ENCODE results near the gene RAMACL.
"Not testable (repeated sequence)": the region's sequence is repeated elsewhere in the genome, so short reads cannot be mapped to it uniquely, and the experiment has no call there.

The RAMACL gene

DNA sequence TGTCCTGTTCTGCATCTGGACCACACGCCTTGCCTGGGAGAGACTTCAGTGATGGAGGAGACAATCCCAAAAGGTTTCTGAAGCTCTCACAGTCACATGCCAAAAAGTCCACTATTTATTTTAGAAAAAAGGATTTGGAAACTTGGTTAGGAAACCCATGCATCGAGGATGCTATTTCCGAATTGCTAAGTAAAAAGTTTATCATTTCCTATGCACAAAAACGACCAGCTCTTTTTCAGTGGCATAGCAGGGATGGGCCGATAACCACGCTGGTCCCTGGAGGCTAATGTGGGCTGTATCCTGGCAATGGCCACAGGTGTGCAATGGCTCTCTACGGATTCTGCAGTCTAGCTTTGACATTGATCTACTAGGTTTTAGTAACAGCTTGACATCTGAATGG lies 33.9 kb downstream of the RAMACL start:
- no peak for DNase-seq

DNA sequence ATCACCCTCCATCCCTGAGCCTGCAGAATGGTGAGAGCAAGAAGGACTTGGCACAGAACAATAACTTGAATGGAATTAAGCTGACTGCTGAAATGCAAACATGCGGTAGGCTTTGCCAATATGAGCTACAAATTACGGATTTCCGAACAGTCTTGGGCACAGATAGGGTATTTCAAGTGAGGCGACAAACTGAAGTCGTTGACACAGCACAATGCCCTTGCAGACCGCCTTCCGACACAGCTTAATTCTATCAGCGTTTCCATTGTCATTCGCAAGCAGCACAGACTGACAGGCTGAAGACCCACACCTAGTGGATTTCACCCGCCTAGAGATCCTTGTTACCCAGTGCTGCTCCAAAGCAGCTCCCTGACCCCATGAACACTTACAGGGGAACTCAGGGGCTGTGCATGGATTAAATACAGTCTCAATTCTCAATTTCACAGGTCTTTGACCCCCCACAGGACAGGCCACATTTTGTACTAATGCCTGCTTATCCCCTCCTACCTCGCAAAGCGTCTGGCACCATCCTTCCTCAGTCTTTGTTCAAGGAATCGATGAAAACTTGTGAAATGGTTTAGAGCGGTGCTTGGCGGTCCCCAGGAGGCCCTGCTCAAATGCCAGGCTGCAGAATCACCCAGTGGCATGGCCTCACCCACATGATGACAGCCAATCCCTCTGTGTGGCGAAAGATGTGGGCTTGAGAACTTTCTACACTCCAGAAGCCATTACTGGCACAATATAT lies 34.6 kb downstream of the RAMACL start:
- DNase-seq, result no peak

DNA sequence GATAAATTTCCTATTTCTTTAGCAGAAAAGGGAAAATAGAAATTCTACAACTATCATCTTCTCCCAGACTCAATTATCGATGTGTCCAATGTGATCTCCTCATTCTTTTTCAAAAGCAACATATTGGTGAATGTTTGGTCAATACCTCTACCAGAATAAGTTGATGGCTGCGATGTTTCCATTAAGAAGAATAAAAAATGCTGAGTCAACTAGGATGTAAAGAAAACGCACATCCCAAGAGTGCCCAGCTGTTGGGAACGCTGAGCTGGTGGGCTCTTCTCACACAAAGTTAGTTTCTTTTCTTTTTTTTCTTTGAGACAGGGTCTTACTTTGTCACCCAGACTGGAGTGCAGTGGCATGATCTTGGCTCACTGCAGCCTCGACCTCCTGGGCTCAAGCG lies 39.8 kb downstream of the RAMACL start:
- DNase-seq, result no peak

DNA sequence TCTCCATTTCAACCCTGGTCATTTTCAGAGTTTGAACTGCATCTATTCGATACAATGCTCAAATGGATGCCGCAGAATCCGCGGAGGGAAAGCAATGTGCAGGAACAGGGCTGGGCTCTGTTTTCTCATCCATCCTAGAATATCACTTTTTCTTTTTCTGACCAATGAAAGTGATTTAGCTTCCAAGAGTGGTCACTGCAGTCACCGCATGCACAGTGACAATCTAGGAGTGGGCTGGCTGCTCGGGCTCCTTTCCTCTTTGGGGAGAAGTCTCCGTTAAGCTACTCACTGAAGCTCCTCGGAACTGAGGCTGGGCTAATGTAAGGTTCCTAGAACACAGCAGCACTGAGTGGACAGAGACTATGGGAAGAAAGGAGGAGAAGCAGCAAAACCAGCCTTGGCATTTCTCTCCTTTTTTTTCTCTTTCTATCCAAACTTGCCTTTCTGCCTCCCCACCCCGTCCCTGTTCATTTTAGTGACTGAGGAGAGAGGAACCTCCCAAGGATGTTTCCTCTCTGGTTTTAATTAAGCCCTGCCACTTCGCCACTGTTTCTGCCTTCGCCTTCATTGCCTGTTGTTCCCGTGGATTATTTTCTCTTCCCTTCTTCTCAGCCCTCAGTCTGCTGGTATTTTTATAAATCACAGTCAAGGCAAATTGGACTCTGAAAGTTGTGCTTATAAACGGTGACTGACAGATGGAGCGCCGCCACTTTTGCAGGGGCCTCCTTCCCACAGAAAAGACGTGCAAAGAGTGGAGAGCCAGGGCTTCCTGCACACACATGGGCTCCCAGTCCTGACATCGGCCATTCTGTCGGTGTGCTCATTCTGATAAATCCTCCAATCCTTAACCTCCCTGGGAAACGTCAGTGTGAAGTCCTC lies 41.1 kb downstream of the RAMACL start:
- no peak for DNase-seq

DNA sequence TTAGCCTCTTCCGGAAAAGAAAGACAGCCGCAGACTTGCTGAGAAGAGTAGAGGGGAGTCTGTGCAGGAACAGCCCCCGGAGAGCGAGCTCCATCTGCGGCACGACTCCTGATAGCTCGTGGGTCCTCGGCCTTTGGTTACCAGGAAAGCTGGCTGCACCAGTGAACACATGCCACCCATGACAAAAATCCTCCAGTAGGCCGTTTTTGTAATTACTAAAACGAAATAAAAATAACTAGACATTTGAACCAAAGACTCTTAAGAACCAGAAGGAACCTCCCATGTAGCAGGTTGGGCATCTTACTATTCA lies 42.2 kb downstream of the RAMACL start:
- DNase-seq, result no peak

DNA sequence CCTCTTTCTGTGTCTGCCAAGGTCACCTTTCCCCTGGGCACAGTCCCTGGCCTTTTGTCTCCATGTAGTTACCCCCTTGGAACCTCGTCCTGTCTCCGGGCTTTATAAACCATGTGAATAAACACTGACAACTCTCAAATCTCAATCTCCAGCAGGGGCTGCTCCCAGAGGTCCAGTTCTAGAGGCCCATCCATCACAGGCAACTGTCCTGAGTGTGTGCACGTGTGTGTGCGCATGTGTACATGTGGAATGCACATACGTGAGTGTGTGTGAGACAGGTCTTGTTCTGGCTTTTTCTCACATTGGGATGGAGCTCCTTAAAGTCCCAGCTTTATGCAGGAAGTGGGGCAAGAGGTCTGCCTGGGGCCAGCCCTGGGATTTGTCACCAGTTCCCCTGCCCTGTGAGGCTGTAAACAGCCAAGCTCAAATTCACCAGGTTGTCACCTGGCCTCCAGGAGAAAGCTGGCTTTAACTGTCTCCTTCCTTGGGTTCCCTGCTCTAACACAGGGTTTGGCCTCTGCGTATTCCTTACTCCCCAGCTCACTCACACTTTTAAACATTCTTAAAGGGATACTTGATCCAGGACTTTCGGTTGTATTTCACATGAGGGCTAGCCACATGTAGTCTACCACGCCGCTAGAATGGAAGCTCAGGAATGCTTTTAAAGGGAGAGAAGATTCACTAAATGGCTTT lies 42.7 kb downstream of the RAMACL start:
- DNase-seq, result no peak

DNA sequence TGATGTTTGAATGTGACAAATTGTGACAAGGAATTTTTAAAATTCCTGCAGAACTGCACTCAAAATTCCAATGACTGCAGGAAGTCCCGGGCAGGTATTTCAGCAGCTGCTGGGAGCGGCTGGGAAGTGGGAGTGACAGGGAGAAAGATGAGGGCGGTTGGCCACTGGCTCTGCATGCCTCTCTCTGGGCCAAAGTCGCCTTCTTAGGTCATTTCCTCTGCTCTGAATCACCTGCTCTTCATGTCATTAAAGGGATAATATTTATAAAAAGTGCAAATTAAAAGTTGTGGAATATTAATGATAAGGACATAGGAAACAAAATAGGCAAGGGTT lies 43.9 kb downstream of the RAMACL start:
- no peak for DNase-seq

DNA sequence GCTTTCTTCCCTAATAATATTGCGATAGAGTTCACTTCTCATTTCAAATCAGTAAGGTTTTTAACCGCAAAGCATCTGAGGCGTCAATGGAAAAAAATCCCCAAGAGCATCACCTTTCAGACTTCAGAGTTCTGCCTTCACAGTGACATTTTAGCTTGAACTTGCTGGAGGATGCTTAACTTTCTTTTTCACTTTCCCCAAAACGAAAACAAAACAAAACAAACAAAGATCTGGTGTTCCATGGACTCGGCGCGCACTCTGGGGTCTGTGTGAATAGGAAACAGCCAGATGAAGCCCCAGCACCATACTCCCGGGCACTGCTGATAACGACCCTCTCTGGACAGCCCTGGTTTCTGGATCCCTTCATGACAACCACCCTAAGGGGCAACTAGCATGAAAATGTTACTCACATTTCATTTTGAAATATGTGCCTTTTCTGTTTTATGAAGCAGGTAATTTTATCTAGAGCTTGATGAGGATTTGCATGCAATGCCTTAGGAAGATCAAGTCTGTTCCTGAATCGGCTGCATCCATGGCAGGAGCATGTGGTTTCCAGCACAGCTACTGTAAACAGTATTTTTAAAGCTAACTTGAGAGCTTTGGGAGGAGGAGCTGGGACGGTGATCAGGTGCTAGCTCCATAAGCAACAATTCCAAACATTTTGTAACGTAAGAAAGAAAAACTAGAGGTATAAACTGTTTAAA lies 44.5 kb downstream of the RAMACL start:
- DNase-seq, result no peak

DNA sequence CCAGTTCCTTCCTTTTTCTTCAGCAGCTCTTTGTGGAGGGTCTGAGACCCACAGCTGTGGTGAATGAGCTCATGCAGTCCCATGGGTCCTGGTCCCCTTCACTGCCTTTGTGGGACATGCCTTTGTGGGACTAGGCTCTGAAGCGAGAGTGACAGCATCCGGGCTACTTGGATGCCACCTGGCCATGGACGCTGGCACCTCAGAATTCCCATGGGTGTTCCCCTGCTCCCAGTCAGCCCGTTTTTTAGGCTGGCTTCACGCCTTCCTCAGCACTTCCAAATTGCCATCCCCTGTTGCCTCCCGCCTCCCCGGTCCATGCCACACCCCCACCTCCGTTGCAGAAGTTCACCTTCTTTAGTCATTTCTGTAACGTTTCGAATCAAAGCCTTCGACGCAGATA lies 45.1 kb downstream of the RAMACL start:
- DNase-seq, result peak in 1 of 4 experiments; percentile 14

DNA sequence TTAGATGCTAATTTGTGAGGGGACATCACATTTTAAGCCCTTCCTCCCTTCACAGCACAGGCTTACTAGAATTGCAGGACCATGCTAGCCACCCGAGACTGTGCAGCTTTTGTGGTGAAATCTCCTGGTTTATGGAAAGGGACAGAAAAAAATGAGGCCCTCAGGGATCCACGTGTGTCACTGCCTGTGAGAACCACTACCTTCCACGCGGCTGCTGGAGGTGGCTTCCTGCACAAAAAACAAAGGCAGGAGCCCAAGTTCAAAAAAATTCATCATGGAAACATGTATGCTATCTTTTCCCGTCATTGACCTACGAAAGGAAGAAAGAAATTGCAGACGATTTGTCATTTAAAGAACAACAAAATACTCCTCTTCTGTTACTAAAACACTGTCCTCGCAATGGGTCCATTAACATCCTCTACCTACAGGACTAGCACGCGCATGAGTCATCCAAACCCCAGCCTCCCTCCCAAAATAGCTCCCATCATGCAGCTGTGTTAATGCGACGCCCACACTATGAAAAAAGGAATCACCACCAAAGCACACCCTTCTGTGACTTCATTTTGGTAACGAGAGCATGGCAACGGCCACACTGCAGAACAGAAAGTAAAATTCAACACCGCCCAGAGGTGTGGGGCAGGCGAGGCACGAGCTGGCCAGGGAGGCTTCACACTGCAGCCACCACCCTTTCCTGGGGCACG lies 45.7 kb downstream of the RAMACL start:
- DNase-seq, result peak; percentile 24 to 54 (median 46)

DNA sequence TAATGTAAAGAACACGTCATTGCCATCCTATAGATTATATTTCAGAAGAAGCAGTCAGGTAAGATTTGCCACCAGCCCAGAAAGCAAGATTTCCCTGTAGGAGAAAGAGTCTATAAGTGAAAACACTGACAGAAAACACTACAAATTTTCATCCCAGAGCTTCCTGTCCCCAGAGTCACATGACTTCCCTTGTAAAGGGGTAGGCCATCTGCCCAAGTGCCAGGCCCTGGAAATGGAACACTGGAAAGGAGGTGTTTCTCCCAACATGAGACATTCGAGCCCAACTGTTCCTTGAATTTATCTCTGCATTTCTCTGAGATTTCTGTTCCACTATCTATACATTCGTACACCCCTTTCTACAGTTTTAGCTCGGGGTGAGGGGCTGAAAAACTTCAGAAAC lies 46.9 kb downstream of the RAMACL start:
- no peak for DNase-seq

DNA sequence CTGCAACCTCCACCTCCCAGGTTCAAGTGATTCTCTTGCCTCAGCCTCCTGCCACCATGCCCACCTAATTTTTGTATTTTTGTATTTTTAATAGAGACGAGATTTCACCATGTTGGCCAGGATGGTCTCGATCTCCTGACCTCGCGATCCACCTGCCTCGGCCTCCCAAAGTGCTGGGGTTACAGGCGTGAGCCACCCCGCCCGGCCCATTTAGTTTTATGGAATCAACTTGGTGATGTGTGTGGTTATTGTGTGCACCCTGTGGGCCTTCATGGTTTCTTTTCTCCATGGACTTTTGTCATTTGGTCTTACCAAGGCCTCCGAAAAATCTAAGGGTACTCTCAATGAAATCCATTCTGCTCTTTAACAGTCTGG lies 47.5 kb downstream of the RAMACL start:
- DNase-seq, result not testable (repeated sequence)

DNA sequence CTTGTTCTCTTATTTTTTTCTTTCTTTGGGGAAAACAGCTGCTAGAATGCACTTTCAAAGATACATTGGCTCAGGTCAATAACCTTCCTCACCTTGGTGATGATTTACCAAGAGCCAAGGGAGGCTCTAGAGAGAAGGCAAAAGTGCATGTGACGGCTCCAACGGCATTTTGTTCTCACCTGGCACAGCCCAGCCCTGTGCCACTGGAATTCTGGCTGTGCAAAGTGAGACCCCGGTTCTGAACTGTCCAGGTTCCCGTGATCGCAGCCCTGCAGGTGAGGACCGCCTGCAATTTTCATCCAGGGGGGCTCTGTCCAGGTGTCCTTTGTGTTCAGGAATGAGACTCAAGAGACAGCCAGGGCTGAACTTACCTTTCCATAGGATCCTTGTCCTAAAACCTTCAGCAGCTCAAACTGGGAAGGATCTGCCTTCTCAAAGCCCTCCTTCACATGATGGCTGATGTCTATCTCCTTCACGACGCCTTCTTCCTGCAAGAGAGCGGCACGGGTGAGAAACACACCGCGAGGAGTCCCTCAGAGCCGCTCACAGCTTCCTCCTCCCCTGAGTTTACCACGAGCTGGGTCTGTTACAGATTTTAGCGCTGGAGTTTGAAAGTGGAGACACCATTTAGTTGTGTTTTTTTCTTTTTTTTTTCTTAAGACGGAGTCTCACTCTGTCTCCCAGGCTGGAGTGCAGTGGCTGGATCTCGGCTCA lies 48.0 kb downstream of the RAMACL start:
- no peak for DNase-seq

DNA sequence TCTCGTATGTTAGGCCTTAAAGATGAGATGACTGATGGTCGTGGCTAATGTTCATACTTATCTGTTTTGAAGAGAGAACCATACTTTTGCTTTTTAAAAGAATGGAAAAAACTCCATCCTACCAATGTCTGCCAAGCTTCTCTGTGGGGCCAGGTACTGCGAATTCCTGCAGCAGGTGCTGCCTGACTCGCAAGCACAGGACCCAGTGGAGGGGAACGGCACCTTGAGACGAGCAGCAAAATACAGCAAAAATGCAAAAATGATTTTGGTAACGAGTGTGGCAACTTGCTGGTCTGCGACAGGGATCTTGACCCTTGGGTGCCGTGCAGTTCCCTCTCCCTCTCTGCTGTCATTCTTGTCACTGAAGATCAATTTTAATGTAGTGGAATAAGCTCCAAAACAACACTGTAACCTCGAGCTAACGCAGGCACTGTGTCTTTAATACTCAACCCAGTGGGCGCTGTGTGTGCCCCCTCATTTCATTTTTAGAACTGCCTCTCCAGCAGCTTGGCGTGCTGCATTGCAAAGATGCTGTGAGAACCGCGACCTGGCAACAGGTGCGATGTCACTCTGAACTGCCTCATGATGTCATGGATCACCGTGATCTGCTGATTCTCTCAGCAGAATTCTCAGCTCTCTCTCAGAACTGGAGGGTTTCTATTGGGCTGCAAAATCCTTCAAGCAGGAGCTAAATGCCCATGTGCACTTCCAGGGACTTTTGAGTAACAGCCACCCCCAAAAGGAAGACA lies 51.6 kb downstream of the RAMACL start:
- no peak for DNase-seq

DNA sequence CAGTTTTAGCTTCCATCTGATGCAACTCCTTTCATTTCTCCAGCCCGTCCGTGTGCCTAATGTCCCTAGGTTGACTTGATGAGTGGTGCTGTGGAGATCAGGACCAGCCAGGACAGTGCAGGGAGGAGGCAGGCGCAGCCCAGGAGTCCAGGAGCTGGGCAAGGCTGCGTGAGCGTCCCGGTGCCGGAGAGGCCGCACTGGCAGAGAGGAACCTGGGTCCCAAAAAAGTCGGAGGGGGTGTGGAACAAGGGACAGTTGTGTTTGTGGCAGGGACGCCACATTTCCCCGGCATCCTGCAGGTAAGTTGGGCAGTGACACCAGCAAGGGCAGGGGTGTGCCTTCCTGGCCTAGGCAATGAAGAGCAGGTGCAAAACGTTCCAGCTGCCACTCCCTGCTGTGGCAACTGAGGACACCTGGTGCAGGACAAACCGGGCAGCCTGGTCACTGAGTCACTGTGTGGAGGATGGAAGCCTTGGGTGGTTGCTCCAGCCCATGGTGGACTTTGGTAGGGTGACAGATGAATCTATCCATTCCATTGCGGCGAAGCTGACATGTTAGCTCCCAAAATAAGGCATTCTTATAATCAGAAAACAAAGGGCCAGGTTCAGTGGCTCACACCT lies 53.2 kb downstream of the RAMACL start:
- DNase-seq, result no peak
